ENCODE measurements around the gene NKX6-1. TPM values are rescaled to one million over a fixed set of nuclear protein-coding genes. Genes with fewer than 3 reads are reported as not detected.

Gene NKX6-1
- total RNA-seq, 4 donors from 2014 or later = 0.14 TPM; not detected in 3

- Histone ChIP-seq H3K4me3 (peak overlapping the region in 1 of 4 donors; percentile 16), H3K9me3 (no peaks in the 10 kb centered on the region), H3K36me3 (no peaks in the 10 kb centered on the region), H3K4me1 (peaks cover 4 to 28% (median 17%) of the 10 kb centered on the region in 4 donors), H3K27ac (no peak overlapping the region), H3K27me3 (peaks cover 90% of the 10 kb centered on the region)
- DNase-seq = no peak
- in situ Hi-C loops (cut with MboI; ENCODE audit: low pct_ligation_motif_present in 1 of 4, low pct_unique_long_range_greater_than_20kb in 1 of 4, low sequenced_read_pairs in 3 of 4) (no loop called here), intact Hi-C loops (cut with DNase I; ENCODE audit: low total_unique reads) (no loop called here)
- TF ChIP-seq EP300 (IDR thresholded peaks at IDR 0.05; ENCODE audit: low read depth) = no peak
- no peak for TF ChIP-seq POLR2AphosphoS5 (IDR thresholded peaks at IDR 0.05)
- no peak for TF ChIP-seq CTCF (IDR thresholded peaks at IDR 0.05)
- TF ChIP-seq POLR2A (IDR thresholded peaks at IDR 0.05) = no peak
- WGBS, 2 donors (ENCODE audit: low coverage in 1 of 2) = 3% methylated on average over 11 to 20 of the region's 20 CpGs
Measured at GRCh38 chr4:84481860-84482245, 17.2 kb downstream of the NKX6-1 start.

GRCh38 chr4:84481077-84481859 lies 17.8 kb downstream of the NKX6-1 start:
- peaks cover 87% of the 10 kb centered on the region for H3K27me3 ChIP-seq
- in situ Hi-C loops (cut with MboI; ENCODE audit: low pct_ligation_motif_present in 1 of 4, low pct_unique_long_range_greater_than_20kb in 1 of 4, low sequenced_read_pairs in 3 of 4) (no loop called here), intact Hi-C loops (cut with DNase I; ENCODE audit: low total_unique reads) (no loop called here)
- 18 to 23% methylated on average over 13 to 45 of the region's 45 CpGs for WGBS, 2 donors (ENCODE audit: low coverage in 1 of 2)
- peak overlapping the region in 1 of 4 donors; percentile 16 for H3K4me3 ChIP-seq
- DNase-seq = no peak
- TF ChIP-seq POLR2A (IDR thresholded peaks at IDR 0.05) (no peak), EP300 (IDR thresholded peaks at IDR 0.05; ENCODE audit: low read depth) (no peak), CTCF (IDR thresholded peaks at IDR 0.05) (no peak), POLR2AphosphoS5 (IDR thresholded peaks at IDR 0.05) (no peak)
- H3K9me3 ChIP-seq = no peaks in the 10 kb centered on the region
- H3K4me1 ChIP-seq = peaks cover 4 to 28% (median 17%) of the 10 kb centered on the region in 4 donors
- H3K36me3 ChIP-seq = no peaks in the 10 kb centered on the region
- H3K27ac ChIP-seq = no peak overlapping the region

- no peak for DNase-seq
- TF ChIP-seq EP300 (IDR thresholded peaks at IDR 0.05; ENCODE audit: low read depth) (no peak), POLR2AphosphoS5 (IDR thresholded peaks at IDR 0.05) (no peak)
- Histone ChIP-seq H3K27ac (no peak overlapping the region), H3K4me3 (no peak overlapping the region), H3K9me3 (no peaks in the 10 kb centered on the region), H3K27me3 (peaks cover 81% of the 10 kb centered on the region), H3K4me1 (peaks cover 4 to 28% (median 17%) of the 10 kb centered on the region in 4 donors), H3K36me3 (no peaks in the 10 kb centered on the region)
- intact Hi-C loops (cut with DNase I; ENCODE audit: low total_unique reads) (no loop called here), in situ Hi-C loops (cut with MboI; ENCODE audit: low pct_ligation_motif_present in 1 of 4, low pct_unique_long_range_greater_than_20kb in 1 of 4, low sequenced_read_pairs in 3 of 4) (no loop called here)
- 29 to 38% methylated on average over 4 of the region's 4 CpGs for WGBS, 2 donors (ENCODE audit: low coverage in 1 of 2)
Measured at GRCh38 chr4:84480082-84480481, 19.0 kb downstream of the NKX6-1 start.

- Histone ChIP-seq H3K27me3 (peaks cover 76% of the 10 kb centered on the region), H3K4me1 (peaks cover 4 to 28% (median 17%) of the 10 kb centered on the region in 4 donors), H3K36me3 (no peaks in the 10 kb centered on the region), H3K9me3 (no peaks in the 10 kb centered on the region), H3K4me3 (no peak overlapping the region), H3K27ac (no peak overlapping the region)
- no peak for TF ChIP-seq POLR2AphosphoS5 (IDR thresholded peaks at IDR 0.05)
- TF ChIP-seq CTCF (IDR thresholded peaks at IDR 0.05) = no peak
- no peak for TF ChIP-seq POLR2A (IDR thresholded peaks at IDR 0.05)
- no peak for DNase-seq
- 24 to 33% methylated on average over 3 to 6 of the region's 6 CpGs for WGBS, 2 donors (ENCODE audit: low coverage in 1 of 2)
- in situ Hi-C loops (cut with MboI; ENCODE audit: low pct_ligation_motif_present in 1 of 4, low pct_unique_long_range_greater_than_20kb in 1 of 4, low sequenced_read_pairs in 3 of 4) = no loop called here
- intact Hi-C loops (cut with DNase I; ENCODE audit: low total_unique reads) = no loop called here
Measured at GRCh38 chr4:84479663-84480062, 19.4 kb downstream of the NKX6-1 start.
